LHCN-M2 (cell line): Measurements from ENCODE around the gene DGKG. TPM values are rescaled to one million over a fixed set of nuclear protein-coding genes. Genes with fewer than 3 reads are reported as not detected.

ENCODE experiments used
- DNase-seq: peaks from one replicate; pipeline ENCODE4 v3.0.0-alpha.2; 2012; ENCODE audit warnings: low read depth
- polyA plus RNA-seq: library from polyadenylated mRNA; unstranded; fragments of >200 nt; gene quantifications from one replicate; pipeline ENCODE4 v1.2.1, GENCODE V29; 2012; ENCODE audit warnings: missing spikeins
- total RNA-seq: library from RNA; depleted of rRNA; stranded (reverse); fragments of >200 nt; gene quantifications from 2 replicates; pipeline ENCODE4 v1.2.3, GENCODE V29; 2014; rRNA removed

DGKG gene
- total RNA-seq: 2.2 and 4.1 TPM in 2 replicates
- polyA plus RNA-seq: 1.7 TPM

GRCh38 chr3:186361762-186362536, at the start of gene DGKG:
TSS of gene DGKG (minus strand) at chr3:186362234. CDS start at chr3:186320459, 41,775 bp downstream.
- peak; percentile 18 for DNase-seq

GRCh38 chr3:186411089-186411488, 49.1 kb upstream of the DGKG start:
- no peak for DNase-seq

- DNase-seq: no peak
Observed at GRCh38 chr3:186406669-186407635, 44.9 kb upstream of the DGKG start.

GRCh38 chr3:186401556-186401955, 39.5 kb upstream of the DGKG start:
- DNase-seq: no peak

- DNase-seq: no peak
Observed at GRCh38 chr3:186400662-186401061, 38.6 kb upstream of the DGKG start.

- DNase-seq: no peak
Observed at GRCh38 chr3:186400026-186400425, 38.0 kb upstream of the DGKG start.

- DNase-seq: no peak
Observed at GRCh38 chr3:186394566-186395217, 32.7 kb upstream of the DGKG start.

GRCh38 chr3:186386883-186387560, 25.0 kb upstream of the DGKG start:
- no peak for DNase-seq

GRCh38 chr3:186385856-186386602, 24.0 kb upstream of the DGKG start:
- DNase-seq: no peak

GRCh38 chr3:186383026-186383993, 21.3 kb upstream of the DGKG start:
- no peak for DNase-seq

GRCh38 chr3:186382217-186382885, 20.3 kb upstream of the DGKG start:
- no peak for DNase-seq

GRCh38 chr3:186381424-186382216, 19.6 kb upstream of the DGKG start:
- DNase-seq: no peak

GRCh38 chr3:186380622-186381380, 18.8 kb upstream of the DGKG start:
- DNase-seq: no peak

GRCh38 chr3:186375443-186375842, 13.4 kb upstream of the DGKG start:
- no peak for DNase-seq

GRCh38 chr3:186374376-186374775, 12.3 kb upstream of the DGKG start:
- no peak for DNase-seq

GRCh38 chr3:186369217-186369616, 7.2 kb upstream of the DGKG start:
- DNase-seq: no peak

- DNase-seq: no peak
Observed at GRCh38 chr3:186368717-186369116, 6.7 kb upstream of the DGKG start.
